ENCODE data around the gene CERK.

Gene CERK

DNA sequence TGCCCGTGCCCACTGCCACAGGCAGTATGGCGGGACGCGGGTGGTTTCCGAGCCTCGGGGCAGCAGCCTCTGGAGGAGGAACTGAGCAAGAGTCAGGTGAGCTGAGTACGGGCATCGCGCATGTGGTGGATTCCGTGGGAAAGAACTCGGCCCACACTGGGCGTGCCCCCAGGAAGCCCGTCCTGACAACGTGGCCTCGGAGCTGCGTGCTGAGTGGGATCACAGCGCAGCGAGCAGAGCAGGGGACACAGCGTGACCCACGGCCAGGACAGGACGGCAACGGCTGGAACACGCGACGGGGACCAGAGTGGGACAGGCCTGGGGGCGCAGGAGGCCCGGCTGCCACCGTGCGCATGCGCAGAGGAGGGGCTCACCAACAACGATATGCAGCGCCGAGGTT, 36.8 kb downstream of the CERK start:
- no peak overlapping the region for H3K27ac ChIP-seq
- TF ChIP-seq, protein P1, sequence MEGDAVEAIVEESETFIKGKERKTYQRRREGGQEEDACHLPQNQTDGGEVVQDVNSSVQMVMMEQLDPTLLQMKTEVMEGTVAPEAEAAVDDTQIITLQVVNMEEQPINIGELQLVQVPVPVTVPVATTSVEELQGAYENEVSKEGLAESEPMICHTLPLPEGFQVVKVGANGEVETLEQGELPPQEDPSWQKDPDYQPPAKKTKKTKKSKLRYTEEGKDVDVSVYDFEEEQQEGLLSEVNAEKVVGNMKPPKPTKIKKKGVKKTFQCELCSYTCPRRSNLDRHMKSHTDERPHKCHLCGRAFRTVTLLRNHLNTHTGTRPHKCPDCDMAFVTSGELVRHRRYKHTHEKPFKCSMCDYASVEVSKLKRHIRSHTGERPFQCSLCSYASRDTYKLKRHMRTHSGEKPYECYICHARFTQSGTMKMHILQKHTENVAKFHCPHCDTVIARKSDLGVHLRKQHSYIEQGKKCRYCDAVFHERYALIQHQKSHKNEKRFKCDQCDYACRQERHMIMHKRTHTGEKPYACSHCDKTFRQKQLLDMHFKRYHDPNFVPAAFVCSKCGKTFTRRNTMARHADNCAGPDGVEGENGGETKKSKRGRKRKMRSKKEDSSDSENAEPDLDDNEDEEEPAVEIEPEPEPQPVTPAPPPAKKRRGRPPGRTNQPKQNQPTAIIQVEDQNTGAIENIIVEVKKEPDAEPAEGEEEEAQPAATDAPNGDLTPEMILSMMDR (conservative IDR thresholded peaks at IDR 0.05), result no peak

DNA sequence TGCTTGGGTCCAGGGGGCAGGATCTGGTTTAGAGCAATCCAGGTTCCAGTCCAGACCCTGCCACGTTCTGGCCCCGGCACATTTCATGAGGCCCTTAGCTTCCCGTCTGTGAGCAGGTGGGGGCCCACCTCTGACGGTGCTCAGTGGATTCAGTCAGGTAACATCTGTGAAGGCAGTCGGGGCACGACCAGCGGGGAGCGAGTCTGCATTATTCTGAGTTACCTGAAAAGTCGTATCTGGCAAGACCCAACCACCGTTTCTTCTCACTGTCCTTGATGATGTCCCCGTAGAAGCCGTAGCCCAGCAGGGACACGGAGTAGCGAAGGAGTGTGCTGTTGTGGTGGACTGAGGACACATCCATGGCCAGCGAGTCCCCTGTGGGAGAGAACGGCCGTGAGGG, 39.0 kb downstream of the CERK start:
- no peak overlapping the region for H3K27ac ChIP-seq
- TF ChIP-seq, protein P1 (conservative IDR thresholded peaks at IDR 0.05), result no peak

DNA sequence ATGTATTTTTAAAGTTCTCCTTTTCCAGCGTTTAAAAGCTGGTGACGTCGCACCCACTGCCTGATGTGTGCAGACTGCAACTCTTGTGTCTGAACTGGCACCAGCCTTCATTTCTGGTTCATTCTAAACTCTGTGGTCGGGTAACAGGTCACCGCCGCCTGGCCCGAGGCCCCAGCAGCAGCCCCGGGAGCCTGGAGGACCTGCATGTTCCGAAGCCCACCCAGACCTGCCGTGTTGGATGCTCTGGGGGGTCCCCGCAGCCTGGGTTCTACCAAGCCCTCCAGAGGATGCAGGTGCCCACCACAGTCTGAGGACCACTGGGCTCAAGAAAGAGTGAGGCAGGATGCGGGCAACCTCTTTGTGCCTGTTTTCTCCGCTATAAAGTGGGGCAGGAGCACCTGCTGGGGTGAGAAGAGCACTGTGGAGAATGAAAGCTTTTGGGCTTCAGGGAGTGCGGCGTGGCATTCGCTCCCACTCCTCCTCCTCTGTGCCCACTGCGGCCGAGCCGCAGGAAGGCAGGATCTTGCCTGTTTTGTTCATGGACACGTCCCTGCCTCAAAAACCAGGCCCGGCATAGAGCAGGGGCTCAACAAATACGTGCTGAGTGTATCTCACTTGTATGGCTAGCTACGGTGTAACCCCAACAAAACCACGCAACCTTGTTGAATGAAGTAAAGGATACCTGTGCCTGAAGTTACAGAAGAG, 40.1 kb downstream of the CERK start:
- TF ChIP-seq, protein P1 (conservative IDR thresholded peaks at IDR 0.05), result no peak
- no peak overlapping the region for H3K27ac ChIP-seq

DNA sequence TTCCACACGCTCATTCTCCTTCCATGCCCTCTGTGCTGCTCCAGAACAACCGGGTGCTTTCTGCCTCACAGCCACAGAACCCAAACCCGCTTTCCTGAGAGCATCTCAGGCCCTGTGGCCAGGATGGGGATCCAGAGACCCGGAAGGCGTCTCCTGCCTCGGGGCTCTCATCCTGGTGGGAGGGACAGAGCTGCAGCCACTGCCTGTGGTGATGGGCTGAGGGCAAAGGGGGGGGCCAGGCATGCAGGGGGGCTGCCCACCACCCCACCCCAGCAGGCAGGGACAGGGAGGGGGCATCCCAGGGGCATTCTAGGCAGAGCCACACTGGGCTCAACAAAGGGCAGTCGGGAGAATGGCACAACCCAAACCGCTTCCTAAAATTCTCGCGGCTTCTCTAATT, 41.4 kb downstream of the CERK start:
- TF ChIP-seq, protein P1 (conservative IDR thresholded peaks at IDR 0.05), result no peak
- H3K27ac ChIP-seq, result no peak overlapping the region

DNA sequence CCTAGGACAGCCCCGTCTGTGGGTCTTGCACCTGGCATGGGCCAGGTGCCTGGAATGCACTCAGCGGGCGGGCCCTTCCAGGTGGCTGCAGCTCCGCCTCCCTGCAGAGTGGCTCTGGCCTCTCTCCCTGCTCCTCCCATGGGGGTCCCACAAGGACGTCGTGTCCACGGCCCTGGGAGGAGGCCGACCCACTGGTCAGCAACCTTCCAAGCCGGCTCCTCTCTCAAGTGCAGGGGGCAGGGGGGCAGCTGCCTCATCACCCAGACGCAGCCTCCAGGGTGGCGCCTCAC, 41.9 kb downstream of the CERK start:
- TF ChIP-seq, protein P1 (conservative IDR thresholded peaks at IDR 0.05), result no peak
- H3K27ac ChIP-seq, result no peak overlapping the region

DNA sequence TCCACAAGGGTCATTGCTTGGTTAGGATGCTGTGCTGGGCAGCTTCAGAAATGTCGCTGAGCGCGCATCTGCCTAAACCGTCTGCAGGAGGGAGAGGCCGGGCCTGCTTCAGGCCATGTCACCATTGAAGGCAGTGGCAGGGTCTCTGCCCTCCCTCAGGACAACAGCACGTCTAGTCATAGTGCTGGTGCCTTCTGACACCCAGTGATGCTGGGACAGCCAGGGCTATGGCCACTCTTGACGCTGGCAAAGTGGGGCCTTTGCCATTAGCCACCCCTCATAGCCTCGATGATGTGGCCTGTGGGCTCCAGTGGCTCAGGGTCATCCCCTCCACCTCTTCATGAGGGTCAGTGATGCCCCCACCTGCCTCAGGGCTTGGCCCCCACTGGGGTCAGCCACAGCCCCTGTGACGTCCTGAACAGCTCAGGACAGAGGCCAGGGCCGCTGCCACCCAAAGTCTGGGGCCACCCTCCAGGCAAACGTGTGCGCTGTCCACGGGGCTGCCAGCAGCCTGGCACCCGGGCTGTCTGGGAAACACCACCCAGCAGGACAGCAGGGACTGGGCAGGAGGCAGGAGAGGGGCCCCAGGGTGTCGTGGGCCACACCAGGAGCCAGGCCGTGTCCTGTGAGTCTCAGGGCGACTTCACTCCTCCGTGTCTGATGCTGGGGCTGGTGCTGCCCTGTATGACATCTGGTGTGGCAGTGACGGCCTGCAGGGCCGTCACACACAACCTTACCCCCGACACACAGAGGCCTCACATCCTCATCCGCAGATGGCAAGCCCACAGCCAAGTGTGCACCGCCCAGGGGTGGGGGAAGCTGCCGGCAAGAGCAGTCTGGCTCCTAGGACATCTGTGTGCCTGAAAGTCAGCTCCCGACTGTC, 42.5 kb downstream of the CERK start:
- TF ChIP-seq, protein P1 (conservative IDR thresholded peaks at IDR 0.05), result no peak
- H3K27ac ChIP-seq, result no peak overlapping the region

DNA sequence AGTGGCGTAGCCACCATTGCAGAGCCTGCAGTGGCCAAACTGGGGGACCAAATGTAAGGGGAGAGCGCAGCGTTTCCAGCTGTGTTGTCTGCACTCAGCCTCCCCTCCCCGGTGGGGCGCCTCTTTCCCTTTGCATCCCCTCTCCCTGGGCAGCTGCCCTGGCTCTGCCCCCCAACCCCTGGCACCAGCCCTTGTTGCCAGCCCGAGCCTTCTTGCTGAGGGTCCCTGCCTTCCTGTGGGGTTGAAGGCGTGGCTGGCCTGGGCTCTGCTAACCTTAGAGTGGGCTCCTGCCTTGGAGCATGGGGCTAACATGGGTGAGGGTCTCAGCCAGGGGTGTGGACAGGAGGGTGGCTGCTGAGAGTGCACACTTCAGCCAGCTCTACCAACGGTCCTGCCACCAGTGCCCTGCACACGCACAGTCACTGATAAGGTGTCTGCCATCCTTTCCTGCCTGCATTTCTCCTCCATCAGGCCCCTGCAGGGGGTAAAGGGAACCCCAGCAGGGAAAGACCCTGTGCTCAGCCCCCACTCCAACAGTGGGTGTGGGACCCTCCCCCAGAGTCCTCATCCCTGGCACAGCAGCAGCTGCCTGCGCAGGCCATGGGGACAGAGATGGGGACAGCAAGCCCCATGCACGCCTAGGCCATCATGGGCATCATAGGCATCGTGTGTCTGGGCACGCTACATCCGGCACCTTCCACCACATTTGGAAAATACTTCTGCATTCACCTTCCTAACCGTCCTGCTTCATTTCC, 43.5 kb downstream of the CERK start:
- TF ChIP-seq, protein P1 (conservative IDR thresholded peaks at IDR 0.05), result no peak
- H3K27ac ChIP-seq, result no peak overlapping the region
